GM06990 (cell line): ENCODE data around the gene HDAC4.

Experiments
- DNase-seq: peaks from one replicate; pipeline ENCODE4 v3.0.0-alpha.2; 2011; ENCODE audit not compliant: insufficient read length; ENCODE audit errors: extremely low read depth
- H3K27me3 ChIP-seq: replicated peaks from 2 replicates; pipeline ENCODE4 v1.6.0; 2011; ENCODE audit warnings: low read length; ENCODE audit not compliant: control insufficient read depth, insufficient read depth
- H3K36me3 ChIP-seq: 2 replicates; pipeline ENCODE4 v1.5.1; 2011; ENCODE audit warnings: low read length; ENCODE audit not compliant: control insufficient read depth, insufficient read depth
- H3K4me3 ChIP-seq: replicated peaks from 2 replicates; pipeline ENCODE4 v1.5.1; 2011; ENCODE audit warnings: low read depth, mild to moderate bottlenecking, control low read depth, low read length
- CTCF ChIP-seq: IDR thresholded peaks from 2 replicates; pipeline ENCODE4 v1.5.1; 2011; ENCODE audit warnings: low read length, control low read depth, mild to moderate bottlenecking, inconsistent platforms; ENCODE audit not compliant: insufficient read depth, poor library complexity, severe bottlenecking

Gene HDAC4

GRCh38 chr2:239307221-239307569 is 93.6 kb downstream of the HDAC4 start:
- no peaks in the 10 kb centered on the region for H3K36me3 ChIP-seq
- H3K27me3 ChIP-seq, result no peaks in the 10 kb centered on the region
- DNase-seq, result no peak
- H3K4me3 ChIP-seq, result no peak overlapping the region
- no peak for TF ChIP-seq CTCF

- no peak for TF ChIP-seq CTCF
- Histone ChIP-seq H3K27me3 (no peaks in the 10 kb centered on the region), H3K36me3 (no peaks in the 10 kb centered on the region), H3K4me3 (no peak overlapping the region)
- DNase-seq, result no peak
Observed at GRCh38 chr2:239306274-239307220, 94.3 kb downstream of the HDAC4 start.

GRCh38 chr2:239305771-239306170 is 95.0 kb downstream of the HDAC4 start:
- TF ChIP-seq CTCF, result no peak
- Histone ChIP-seq H3K4me3 (no peak overlapping the region), H3K36me3 (no peaks in the 10 kb centered on the region), H3K27me3 (no peaks in the 10 kb centered on the region)
- DNase-seq, result no peak

GRCh38 chr2:239305222-239305575 is 95.6 kb downstream of the HDAC4 start:
- no peak overlapping the region for H3K4me3 ChIP-seq
- no peak for TF ChIP-seq CTCF
- no peak for DNase-seq
- H3K36me3 ChIP-seq, result no peaks in the 10 kb centered on the region
- no peaks in the 10 kb centered on the region for H3K27me3 ChIP-seq

- TF ChIP-seq CTCF, result no peak
- Histone ChIP-seq H3K36me3 (no peaks in the 10 kb centered on the region), H3K27me3 (no peaks in the 10 kb centered on the region), H3K4me3 (no peak overlapping the region)
- no peak for DNase-seq
Observed at GRCh38 chr2:239304533-239305221, 96.1 kb downstream of the HDAC4 start.
